Limb (tissue), 2 donors: ENCODE results near the gene RBM6.

Source experiments
- DNase-seq, 2 donors: peaks; one replicate each; pipeline ENCODE4 v3.0.0-alpha.2; 2016; ENCODE audit errors: extremely low spot score in 2 of 2

The RBM6 gene

GRCh38 chr3:50088725-50089608 lies 149.0 kb downstream of the RBM6 start, which contains the start of gene RBM5:
RBM5 (plus strand) TSS chr3:50088919; CDS start chr3:50090435, 1,516 bp downstream.
- peak; percentile 92 to 94 for DNase-seq

GRCh38 chr3:50089609-50089945 lies 149.6 kb downstream of the RBM6 start:
- no peak for DNase-seq

- no peak for DNase-seq
Measured at GRCh38 chr3:50090984-50091383, 151.0 kb downstream of the RBM6 start.

GRCh38 chr3:50095352-50095998 lies 155.5 kb downstream of the RBM6 start:
- no peak for DNase-seq

- no peak for DNase-seq
Measured at GRCh38 chr3:50100386-50100785, 160.4 kb downstream of the RBM6 start.

- DNase-seq, result no peak
Measured at GRCh38 chr3:50100956-50101845, 161.3 kb downstream of the RBM6 start.

- DNase-seq, result no peak
Measured at GRCh38 chr3:50102558-50102957, 162.6 kb downstream of the RBM6 start.

GRCh38 chr3:50111757-50112156 lies 171.8 kb downstream of the RBM6 start:
- no peak for DNase-seq

GRCh38 chr3:50112462-50112861 lies 172.5 kb downstream of the RBM6 start:
- no peak for DNase-seq

- DNase-seq, result no peak
Measured at GRCh38 chr3:50117120-50117519, 177.2 kb downstream of the RBM6 start.

GRCh38 chr3:50118237-50118636 lies 178.3 kb downstream of the RBM6 start:
- DNase-seq, result no peak

- no peak for DNase-seq
Measured at GRCh38 chr3:50119786-50120185, 179.8 kb downstream of the RBM6 start.

- no peak for DNase-seq
Measured at GRCh38 chr3:50120364-50121071, 180.6 kb downstream of the RBM6 start.

GRCh38 chr3:50121072-50122032 lies 181.4 kb downstream of the RBM6 start:
- peak; percentile 76 to 88 for DNase-seq

GRCh38 chr3:50122071-50122470 lies 182.1 kb downstream of the RBM6 start:
- no peak for DNase-seq

- peak in 1 of 2 donors; percentile 44 for DNase-seq
Measured at GRCh38 chr3:50122661-50123391, 182.9 kb downstream of the RBM6 start.

GRCh38 chr3:50123394-50124051 lies 183.6 kb downstream of the RBM6 start:
- no peak for DNase-seq

- peak in 1 of 2 donors; percentile 73 for DNase-seq
Measured at GRCh38 chr3:50124052-50124799, 184.3 kb downstream of the RBM6 start.
